ENCODE measurements around the gene RHBDD1. TPM values are rescaled to one million over a fixed set of nuclear protein-coding genes. Genes with fewer than 3 reads are reported as not detected.

The RHBDD1 gene
- total and polyA plus RNA-seq, 2 donors from 2014 or later, result 8.3 to 49.9 TPM

- Histone ChIP-seq H3K9me3 (ENCODE audit: control insufficient read depth in 2 of 3, insufficient read depth in 1 of 3, low read length in 3 of 3) (peaks cover 0 to 6% (median 2%) of the 10 kb centered on the region in 3 donors), H3K9ac (ENCODE audit: low read length in 3 of 3) (no peak overlapping the region), H3K4me3 (ENCODE audit: low read length in 3 of 3) (no peak overlapping the region), H3K4me1 (ENCODE audit: control insufficient read depth in 2 of 3, insufficient read depth in 2 of 3, low read depth in 1 of 3, low read length in 3 of 3) (no peaks in the 10 kb centered on the region), H3K27me3 (ENCODE audit: control insufficient read depth, insufficient read depth, low read length) (no peaks in the 10 kb centered on the region), H3K27ac (ENCODE audit: low read depth in 2 of 2, low read length in 2 of 2) (no peak overlapping the region), H3K36me3 (ENCODE audit: control insufficient read depth in 2 of 3, insufficient read depth in 3 of 3, low read length in 3 of 3) (no peaks in the 10 kb centered on the region)
- TF ChIP-seq, protein P1, sequence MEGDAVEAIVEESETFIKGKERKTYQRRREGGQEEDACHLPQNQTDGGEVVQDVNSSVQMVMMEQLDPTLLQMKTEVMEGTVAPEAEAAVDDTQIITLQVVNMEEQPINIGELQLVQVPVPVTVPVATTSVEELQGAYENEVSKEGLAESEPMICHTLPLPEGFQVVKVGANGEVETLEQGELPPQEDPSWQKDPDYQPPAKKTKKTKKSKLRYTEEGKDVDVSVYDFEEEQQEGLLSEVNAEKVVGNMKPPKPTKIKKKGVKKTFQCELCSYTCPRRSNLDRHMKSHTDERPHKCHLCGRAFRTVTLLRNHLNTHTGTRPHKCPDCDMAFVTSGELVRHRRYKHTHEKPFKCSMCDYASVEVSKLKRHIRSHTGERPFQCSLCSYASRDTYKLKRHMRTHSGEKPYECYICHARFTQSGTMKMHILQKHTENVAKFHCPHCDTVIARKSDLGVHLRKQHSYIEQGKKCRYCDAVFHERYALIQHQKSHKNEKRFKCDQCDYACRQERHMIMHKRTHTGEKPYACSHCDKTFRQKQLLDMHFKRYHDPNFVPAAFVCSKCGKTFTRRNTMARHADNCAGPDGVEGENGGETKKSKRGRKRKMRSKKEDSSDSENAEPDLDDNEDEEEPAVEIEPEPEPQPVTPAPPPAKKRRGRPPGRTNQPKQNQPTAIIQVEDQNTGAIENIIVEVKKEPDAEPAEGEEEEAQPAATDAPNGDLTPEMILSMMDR (IDR thresholded peaks at IDR 0.05; ENCODE audit: borderline replicate concordance, extremely low read depth, insufficient read depth), result no peak
- DNase-seq (no peak), FAIRE-seq (no peak)
- intact Hi-C loops (cut with DNase I), result no loop called here
Measured at GRCh38 chr2:226943862-226944620, 108.2 kb downstream of the RHBDD1 start.

- Histone ChIP-seq H3K4me3 (ENCODE audit: low read length in 3 of 3) (no peak overlapping the region), H3K27me3 (ENCODE audit: control insufficient read depth, insufficient read depth, low read length) (no peaks in the 10 kb centered on the region), H3K27ac (ENCODE audit: low read depth in 2 of 2, low read length in 2 of 2) (no peak overlapping the region), H3K9ac (ENCODE audit: low read length in 3 of 3) (no peak overlapping the region), H3K4me1 (ENCODE audit: control insufficient read depth in 2 of 3, insufficient read depth in 2 of 3, low read depth in 1 of 3, low read length in 3 of 3) (no peaks in the 10 kb centered on the region), H3K9me3 (ENCODE audit: control insufficient read depth in 2 of 3, insufficient read depth in 1 of 3, low read length in 3 of 3) (no peaks in the 10 kb centered on the region), H3K36me3 (ENCODE audit: control insufficient read depth in 2 of 3, insufficient read depth in 3 of 3, low read length in 3 of 3) (no peaks in the 10 kb centered on the region)
- TF ChIP-seq, protein P1 (IDR thresholded peaks at IDR 0.05; ENCODE audit: borderline replicate concordance, extremely low read depth, insufficient read depth), result no peak
- FAIRE-seq, result no peak
- intact Hi-C loops (cut with DNase I), result no loop called here
- no peak for DNase-seq
Measured at GRCh38 chr2:226953206-226953605, 117.4 kb downstream of the RHBDD1 start.

GRCh38 chr2:226953826-226954225 lies 118.0 kb downstream of the RHBDD1 start:
- TF ChIP-seq, protein P1 (IDR thresholded peaks at IDR 0.05; ENCODE audit: borderline replicate concordance, extremely low read depth, insufficient read depth), result no peak
- Histone ChIP-seq H3K27me3 (ENCODE audit: control insufficient read depth, insufficient read depth, low read length) (no peaks in the 10 kb centered on the region), H3K9me3 (ENCODE audit: control insufficient read depth in 2 of 3, insufficient read depth in 1 of 3, low read length in 3 of 3) (no peaks in the 10 kb centered on the region), H3K9ac (ENCODE audit: low read length in 3 of 3) (no peak overlapping the region), H3K36me3 (ENCODE audit: control insufficient read depth in 2 of 3, insufficient read depth in 3 of 3, low read length in 3 of 3) (no peaks in the 10 kb centered on the region), H3K27ac (ENCODE audit: low read depth in 2 of 2, low read length in 2 of 2) (no peak overlapping the region), H3K4me3 (ENCODE audit: low read length in 3 of 3) (no peak overlapping the region), H3K4me1 (ENCODE audit: control insufficient read depth in 2 of 3, insufficient read depth in 2 of 3, low read depth in 1 of 3, low read length in 3 of 3) (no peaks in the 10 kb centered on the region)
- no peak for DNase-seq
- FAIRE-seq, result no peak
- intact Hi-C loops (cut with DNase I), result no loop called here

Data from kidney (tissue), 14 donors.